Esophagus squamous epithelium (tissue), 5 donors: ENCODE data around the gene TCERG1L. TPM values are rescaled to one million over a fixed set of nuclear protein-coding genes. Genes with fewer than 3 reads are reported as not detected.

ENCODE experiments used
- DNase-seq: peaks from one replicate; lab custom pipeline; 2025; lab: John Stamatoyannopoulos, UW
- H3K27ac ChIP-seq, 4 donors: fragments of 200-600 bp; sonication (generic); one replicate each; pipeline ENCODE4 v1.5.1; 2016 to 2019; ENCODE audit warnings: mild to moderate bottlenecking in 1 of 4
- H3K27me3 ChIP-seq, 4 donors: fragments of 200-600 bp; sonication (generic); 1 replicate in 3 of 4; 2 replicates in 1 of 4; pipeline versions ENCODE4 v1.5.1 to v1.6.0; 2017 to 2021; ENCODE audit warnings: antibody characterized with exemption in 1 of 4
- H3K36me3 ChIP-seq, 3 donors: fragments of 200-600 bp; sonication (generic); one replicate each; pipeline ENCODE4 v1.5.1; 2016 to 2019
- H3K4me1 ChIP-seq, 3 donors: fragments of 200-600 bp; sonication (generic); one replicate each; pipeline ENCODE4 v1.5.1; 2017 to 2019
- H3K4me3 ChIP-seq, 4 donors: fragments of 200-600 bp; sonication (generic); 1 replicate in 3 of 4; 2 replicates in 1 of 4; pipeline ENCODE4 v1.5.1; 2016 to 2019; ENCODE audit warnings: mild to moderate bottlenecking in 2 of 4, moderate library complexity in 1 of 4
- H3K9me3 ChIP-seq, 3 donors: fragments of 200-600 bp; sonication (generic); one replicate each; pipeline ENCODE4 v1.5.1; 2016 to 2019
- POLR2A ChIP-seq, 4 donors: fragments of 450-650 bp; IDR thresholded peaks; one replicate each; pipeline ENCODE4 v1.6.1; 2017; ENCODE audit warnings: antibody characterized with exemption in 4 of 4, mild to moderate bottlenecking in 4 of 4, moderate library complexity in 3 of 4
- WGBS, 2 donors: methylation state at CpG; one replicate each; pipeline ENCODE4 v1.1.5; 2018; 5-methylcytosine and 5-hydroxymethylcytosine counted together
- intact Hi-C: fragments of 100-400 bp; cut with DNase I; formaldehyde crosslinking; loops from one replicate; pipeline ENCODE4 v1.15.0; 2022
- total RNA-seq, 4 donors: library from RNA; depleted of rRNA; stranded (reverse); fragments of >200 nt; gene quantifications; one replicate each; pipeline ENCODE4 v1.1.0, GENCODE V29; 2016
- TF ChIP-seq, protein P1 (sequence below), 6 experiments: fragments of 450-650 bp in 4 of 6; fragments of 200-600 bp in 2 of 6; sonication (generic) in 2 of 6; IDR thresholded peaks; one replicate each; pipeline ENCODE4 v1.5.1; 2016 to 2019; ENCODE audit warnings: antibody characterized with exemption in 6 of 6, mild to moderate bottlenecking in 4 of 6, moderate library complexity in 4 of 6
- donor health status: DM: yes; HTN: yes; CAD: no.

Gene TCERG1L
- total RNA-seq, 4 donors from 2014 or later = 0.12 to 2.9 (median 0.48) TPM

DNA sequence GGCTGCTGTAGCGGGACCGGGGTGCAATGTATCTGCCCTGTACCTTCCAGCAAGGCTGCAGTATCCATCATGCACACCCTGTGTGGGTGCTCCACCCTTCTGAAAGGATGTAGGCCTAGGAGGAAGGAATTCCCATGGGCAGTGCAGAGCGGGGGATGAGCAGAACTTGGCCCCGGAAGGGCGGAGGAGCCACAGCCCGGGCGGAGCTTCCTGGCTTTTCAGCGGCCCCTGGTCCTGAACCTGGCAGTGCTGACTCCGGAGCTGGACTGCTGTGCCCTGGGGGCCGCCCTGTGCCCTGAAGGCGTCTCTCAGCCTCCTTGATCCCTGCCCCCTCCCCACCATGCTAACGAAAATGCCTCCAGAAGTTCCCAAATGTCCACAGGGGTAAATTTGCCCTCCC lies 175.8 kb downstream of the TCERG1L start:
- H3K36me3 ChIP-seq = no peaks in the 10 kb centered on the region
- intact Hi-C loops = no loop called here
- no peak overlapping the region for H3K4me3 ChIP-seq
- H3K9me3 ChIP-seq = no peaks in the 10 kb centered on the region
- no peak for DNase-seq
- whole genome bisulfite sequencing, 2 donors = 79 to 80% methylated on average over 1 to 4 of the region's 12 CpGs
- H3K27ac ChIP-seq = no peak overlapping the region
- no peak for TF ChIP-seq POLR2A (IDR thresholded peaks at IDR 0.05)
- TF ChIP-seq, protein P1, sequence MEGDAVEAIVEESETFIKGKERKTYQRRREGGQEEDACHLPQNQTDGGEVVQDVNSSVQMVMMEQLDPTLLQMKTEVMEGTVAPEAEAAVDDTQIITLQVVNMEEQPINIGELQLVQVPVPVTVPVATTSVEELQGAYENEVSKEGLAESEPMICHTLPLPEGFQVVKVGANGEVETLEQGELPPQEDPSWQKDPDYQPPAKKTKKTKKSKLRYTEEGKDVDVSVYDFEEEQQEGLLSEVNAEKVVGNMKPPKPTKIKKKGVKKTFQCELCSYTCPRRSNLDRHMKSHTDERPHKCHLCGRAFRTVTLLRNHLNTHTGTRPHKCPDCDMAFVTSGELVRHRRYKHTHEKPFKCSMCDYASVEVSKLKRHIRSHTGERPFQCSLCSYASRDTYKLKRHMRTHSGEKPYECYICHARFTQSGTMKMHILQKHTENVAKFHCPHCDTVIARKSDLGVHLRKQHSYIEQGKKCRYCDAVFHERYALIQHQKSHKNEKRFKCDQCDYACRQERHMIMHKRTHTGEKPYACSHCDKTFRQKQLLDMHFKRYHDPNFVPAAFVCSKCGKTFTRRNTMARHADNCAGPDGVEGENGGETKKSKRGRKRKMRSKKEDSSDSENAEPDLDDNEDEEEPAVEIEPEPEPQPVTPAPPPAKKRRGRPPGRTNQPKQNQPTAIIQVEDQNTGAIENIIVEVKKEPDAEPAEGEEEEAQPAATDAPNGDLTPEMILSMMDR (IDR thresholded peaks at IDR 0.05) = no peak
- H3K4me1 ChIP-seq = peaks cover 0 to 15% (median 0%) of the 10 kb centered on the region in 3 donors
- H3K27me3 ChIP-seq = peaks cover 0 to 30% (median 0%) of the 10 kb centered on the region in 4 donors

DNA sequence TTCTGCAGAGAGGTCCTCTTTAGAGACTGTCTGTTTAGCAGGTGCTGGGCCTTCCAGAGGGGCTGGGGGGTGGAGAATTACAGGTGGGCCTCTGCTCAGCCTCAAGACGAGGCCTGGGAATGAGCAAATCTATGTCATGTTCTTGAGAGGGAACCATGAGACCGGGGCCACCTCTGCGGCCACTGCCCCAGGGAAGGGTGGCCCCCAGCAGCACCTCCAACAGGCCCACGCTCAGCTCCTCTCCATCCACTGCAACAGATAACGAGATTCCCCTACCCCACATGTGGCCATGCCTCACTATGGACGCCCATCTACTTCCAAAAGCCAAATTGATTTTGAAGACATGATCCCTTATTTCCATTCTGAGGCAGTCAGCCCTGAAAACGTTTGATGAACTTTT lies 176.9 kb downstream of the TCERG1L start:
- Histone ChIP-seq H3K36me3 (no peaks in the 10 kb centered on the region), H3K27ac (no peak overlapping the region), H3K4me3 (no peak overlapping the region), H3K9me3 (no peaks in the 10 kb centered on the region), H3K27me3 (peaks cover 0 to 21% (median 0%) of the 10 kb centered on the region in 4 donors), H3K4me1 (peaks cover 0 to 15% (median 0%) of the 10 kb centered on the region in 3 donors)
- WGBS, 2 donors = 84 to 85% methylated on average over 5 to 7 of the region's 7 CpGs
- intact Hi-C loops = no loop called here
- DNase-seq = no peak
- TF ChIP-seq, protein P1 (IDR thresholded peaks at IDR 0.05) = no peak
- TF ChIP-seq POLR2A (IDR thresholded peaks at IDR 0.05) = no peak

DNA sequence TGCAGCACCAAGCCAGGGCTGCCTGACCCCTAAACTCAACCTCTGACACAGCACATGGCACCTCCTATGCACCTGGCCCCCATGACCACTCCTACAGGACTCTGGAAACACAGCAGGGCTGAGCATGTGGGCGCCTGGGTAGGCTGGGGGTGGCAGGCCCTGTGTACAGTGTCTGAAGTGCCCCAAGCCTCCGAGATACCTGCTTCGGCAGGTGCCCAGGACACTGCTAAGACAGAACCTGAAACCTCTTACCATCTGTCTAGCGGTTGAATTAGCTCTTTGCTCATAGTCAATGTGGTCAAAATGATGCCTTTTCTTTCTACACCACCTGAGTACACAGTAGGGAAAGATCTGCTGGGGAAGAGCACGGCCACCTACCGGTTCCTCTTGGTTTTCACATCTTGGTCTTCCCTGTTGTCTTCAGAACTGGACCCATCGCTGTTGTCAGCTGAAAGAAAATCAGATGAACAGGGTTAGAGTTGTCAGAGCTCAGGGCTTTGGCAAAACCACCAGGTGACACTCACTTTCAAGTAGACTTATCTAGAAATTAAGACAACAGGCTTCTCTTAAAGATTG lies 177.4 kb downstream of the TCERG1L start:
- 77 to 96% methylated on average over 5 to 7 of the region's 7 CpGs for WGBS, 2 donors
- DNase-seq = no peak
- no peaks in the 10 kb centered on the region for H3K36me3 ChIP-seq
- H3K4me3 ChIP-seq = no peak overlapping the region
- intact Hi-C loops = no loop called here
- H3K9me3 ChIP-seq = no peaks in the 10 kb centered on the region
- peaks cover 0 to 21% (median 0%) of the 10 kb centered on the region in 4 donors for H3K27me3 ChIP-seq
- H3K27ac ChIP-seq = no peak overlapping the region
- TF ChIP-seq, protein P1 (IDR thresholded peaks at IDR 0.05) = no peak
- TF ChIP-seq POLR2A (IDR thresholded peaks at IDR 0.05) = no peak
- peaks cover 0 to 15% (median 0%) of the 10 kb centered on the region in 3 donors for H3K4me1 ChIP-seq

DNA sequence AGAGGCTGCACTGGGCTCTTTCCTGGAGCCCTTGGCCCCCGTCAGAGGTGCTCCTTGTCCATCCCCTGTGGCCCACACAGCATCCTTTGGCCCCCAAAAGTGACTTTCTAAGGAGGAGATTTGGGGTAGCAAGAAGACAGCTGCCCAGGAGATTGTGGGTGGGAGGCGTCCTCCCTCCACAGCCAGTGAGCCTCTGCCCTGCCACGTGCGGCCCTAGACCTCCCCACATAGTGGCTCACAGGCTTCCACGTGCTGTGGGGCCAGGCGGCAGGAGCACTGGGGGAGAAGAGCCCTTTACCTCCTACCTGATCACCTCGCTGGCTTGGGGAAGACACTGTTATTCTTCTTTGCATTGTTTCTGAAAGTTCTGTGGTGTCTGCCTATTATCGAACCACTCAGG lies 178.8 kb downstream of the TCERG1L start:
- intact Hi-C loops = no loop called here
- TF ChIP-seq, protein P1 (IDR thresholded peaks at IDR 0.05) = no peak
- no peak for TF ChIP-seq POLR2A (IDR thresholded peaks at IDR 0.05)
- no peak for DNase-seq
- Histone ChIP-seq H3K4me3 (no peak overlapping the region), H3K27ac (no peak overlapping the region), H3K9me3 (no peaks in the 10 kb centered on the region), H3K27me3 (peaks cover 0 to 22% (median 0%) of the 10 kb centered on the region in 4 donors), H3K4me1 (peaks cover 0 to 15% (median 0%) of the 10 kb centered on the region in 3 donors), H3K36me3 (no peaks in the 10 kb centered on the region)
- 60 to 82% methylated on average over 1 to 6 of the region's 8 CpGs for WGBS, 2 donors

DNA sequence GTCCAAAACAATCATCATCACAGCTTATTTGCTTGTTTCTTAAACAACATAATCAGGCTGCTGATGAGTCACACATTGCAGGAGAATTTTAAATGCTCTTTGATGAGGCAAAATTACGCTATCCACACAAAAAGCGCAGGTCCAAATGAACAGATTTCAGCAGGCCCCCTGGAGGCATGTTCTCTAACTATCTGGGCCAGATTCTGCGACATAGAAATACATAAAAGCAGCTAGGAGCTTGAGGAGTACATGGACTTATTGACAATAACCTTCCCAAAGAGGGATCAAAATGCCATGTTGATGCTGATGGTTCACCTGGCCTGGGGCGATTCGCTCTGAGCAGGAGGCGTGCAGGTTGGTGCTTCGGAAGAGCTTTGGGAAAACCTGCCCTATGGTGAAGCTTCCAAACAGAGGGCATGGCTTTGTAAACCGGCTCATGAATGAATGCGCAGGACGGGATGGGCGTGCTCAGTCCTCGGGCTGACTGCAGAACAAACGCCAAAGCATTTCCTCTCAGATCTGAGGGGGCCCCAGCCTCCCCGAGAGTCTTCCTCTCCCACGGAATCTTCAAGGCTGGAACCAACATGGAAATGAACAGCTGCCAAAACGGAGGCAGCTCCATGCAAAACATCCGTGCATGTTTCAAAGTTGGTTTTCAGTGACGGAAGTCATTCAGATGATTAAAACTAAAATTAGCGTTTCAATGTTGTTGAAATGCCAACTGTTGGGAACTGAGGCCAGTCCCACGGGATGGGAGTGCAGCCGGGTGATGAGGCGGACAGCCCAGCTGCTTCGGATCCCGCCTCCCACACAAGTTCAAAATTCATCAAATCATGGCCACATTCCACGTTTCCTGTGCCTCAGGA lies 179.6 kb downstream of the TCERG1L start:
- intact Hi-C loops = no loop called here
- TF ChIP-seq, protein P1 (IDR thresholded peaks at IDR 0.05) = no peak
- no peak for TF ChIP-seq POLR2A (IDR thresholded peaks at IDR 0.05)
- H3K4me1 ChIP-seq = peaks cover 0 to 15% (median 0%) of the 10 kb centered on the region in 3 donors
- H3K27me3 ChIP-seq = peaks cover 0 to 26% (median 0%) of the 10 kb centered on the region in 4 donors
- H3K9me3 ChIP-seq = no peaks in the 10 kb centered on the region
- WGBS, 2 donors = 36 to 68% methylated on average over 21 to 22 of the region's 25 CpGs
- DNase-seq = no peak
- no peak overlapping the region for H3K27ac ChIP-seq
- no peaks in the 10 kb centered on the region for H3K36me3 ChIP-seq
- H3K4me3 ChIP-seq = no peak overlapping the region
